MCF 10A (cell line): Measurements from ENCODE around the gene HCFC1. TPM values are rescaled to one million over a fixed set of nuclear protein-coding genes. Genes with fewer than 3 reads are reported as not detected.
A peak's percentile ranks its signal among the peaks of the same experiment; 100 is the strongest.

Experiments
- BruUV-seq: library from RNA; stranded (reverse); fragments of 400-500 nt; replicated peaks from 2 replicates; lab custom pipeline; 2021; lab: Mats Ljungman, UMichigan
- CTCF ChIA-PET: fragments of 300-600 bp; sonication (Branson Sonifier 250); formaldehyde crosslinking; extraction: SDS; loops from one replicate; lab custom pipeline; 2021; ENCODE audit warnings: antibody characterized with exemption, inconsistent platforms; lab: Yijun Ruan, JAX
- POLR2A ChIA-PET: fragments of 300-600, 350-650 bp; sonication (Branson Sonifier 250); formaldehyde crosslinking; extraction: SDS; loops from one replicate; lab custom pipeline; 2020; ENCODE audit warnings: antibody characterized with exemption, inconsistent platforms; lab: Yijun Ruan, JAX
- DNase-seq: peaks from one replicate; pipeline ENCODE4 v3.0.0-alpha.2; 2018; ENCODE audit not compliant: unreplicated experiment
- H3K27ac Mint-ChIP-seq: one replicate; pipeline ENCODE4 v1.8.0; 2022; ENCODE audit warnings: mild to moderate bottlenecking, low read depth, mixed read lengths; ENCODE audit not compliant: unreplicated experiment
- H3K27me3 Mint-ChIP-seq: one replicate; pipeline ENCODE4 v1.8.0; 2022; ENCODE audit warnings: mixed read lengths; ENCODE audit not compliant: insufficient read depth, unreplicated experiment
- H3K36me3 Mint-ChIP-seq: one replicate; pipeline ENCODE4 v1.8.0; 2022; ENCODE audit warnings: mild to moderate bottlenecking, moderate library complexity, mixed read lengths; ENCODE audit not compliant: insufficient read depth, unreplicated experiment
- H3K4me1 Mint-ChIP-seq: one replicate; pipeline ENCODE4 v1.8.0; 2022; ENCODE audit warnings: mixed read lengths; ENCODE audit not compliant: insufficient read depth, unreplicated experiment
- H3K4me3 Mint-ChIP-seq: one replicate; pipeline ENCODE4 v1.8.0; 2022; ENCODE audit warnings: mild to moderate bottlenecking, moderate library complexity, mixed read lengths; ENCODE audit not compliant: unreplicated experiment
- H3K9me3 Mint-ChIP-seq: one replicate; pipeline ENCODE4 v1.8.0; 2022; ENCODE audit warnings: mixed read lengths; ENCODE audit not compliant: unreplicated experiment
- intact Hi-C: fragments of 100-400 bp; cut with micrococcal nuclease; formaldehyde crosslinking; loops from 2 replicates; pipeline ENCODE4 v1.14.1; 2022
- total RNA-seq: library from RNA; stranded (reverse); gene quantifications from 2 replicates; pipeline ENCODE4 v1.2.3, GENCODE V29; 2022
- TF ChIP-seq, protein P1 (sequence below): fragments of 200-600 bp; IDR thresholded peaks from one replicate; pipeline ENCODE4 v1.8.0; 2022; ENCODE audit warnings: antibody characterized with exemption, mild to moderate bottlenecking; ENCODE audit not compliant: unreplicated experiment

The HCFC1 gene
- total RNA-seq, 1 experiment from 2014 or later: 44.5 TPM

DNA sequence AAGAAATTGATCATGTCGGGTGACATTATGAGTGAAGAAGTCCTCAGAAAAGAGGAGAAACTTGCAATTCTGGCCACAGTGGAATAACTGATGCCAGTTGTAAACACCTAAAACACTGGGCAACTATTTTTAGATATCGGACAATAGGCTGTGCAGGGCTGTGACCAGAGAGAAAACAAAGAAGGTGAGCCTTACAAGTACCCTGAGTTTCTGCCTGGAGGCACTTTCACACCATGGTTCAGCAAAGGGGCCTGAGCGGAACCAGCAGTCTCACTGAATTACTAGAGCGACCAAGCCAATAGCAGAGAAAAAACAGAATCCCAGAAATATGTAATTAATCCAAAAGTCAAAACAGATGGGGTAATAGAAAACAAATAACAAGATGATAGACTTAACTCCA lies 36.9 kb upstream of the HCFC1 start:
- ChIA-PET CTCF (no interaction called here), POLR2A (interaction anchor here (1.0 kb wide), 1 partner anchor 12 kb away, joined by 4 read pairs; no protein-coding TSS in a partner anchor)
- no peaks in the 10 kb centered on the region for H3K9me3 Mint-ChIP-seq
- H3K4me1 Mint-ChIP-seq: peaks cover 15% of the 10 kb centered on the region
- TF ChIP-seq, protein P1, sequence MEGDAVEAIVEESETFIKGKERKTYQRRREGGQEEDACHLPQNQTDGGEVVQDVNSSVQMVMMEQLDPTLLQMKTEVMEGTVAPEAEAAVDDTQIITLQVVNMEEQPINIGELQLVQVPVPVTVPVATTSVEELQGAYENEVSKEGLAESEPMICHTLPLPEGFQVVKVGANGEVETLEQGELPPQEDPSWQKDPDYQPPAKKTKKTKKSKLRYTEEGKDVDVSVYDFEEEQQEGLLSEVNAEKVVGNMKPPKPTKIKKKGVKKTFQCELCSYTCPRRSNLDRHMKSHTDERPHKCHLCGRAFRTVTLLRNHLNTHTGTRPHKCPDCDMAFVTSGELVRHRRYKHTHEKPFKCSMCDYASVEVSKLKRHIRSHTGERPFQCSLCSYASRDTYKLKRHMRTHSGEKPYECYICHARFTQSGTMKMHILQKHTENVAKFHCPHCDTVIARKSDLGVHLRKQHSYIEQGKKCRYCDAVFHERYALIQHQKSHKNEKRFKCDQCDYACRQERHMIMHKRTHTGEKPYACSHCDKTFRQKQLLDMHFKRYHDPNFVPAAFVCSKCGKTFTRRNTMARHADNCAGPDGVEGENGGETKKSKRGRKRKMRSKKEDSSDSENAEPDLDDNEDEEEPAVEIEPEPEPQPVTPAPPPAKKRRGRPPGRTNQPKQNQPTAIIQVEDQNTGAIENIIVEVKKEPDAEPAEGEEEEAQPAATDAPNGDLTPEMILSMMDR: no peak
- no peak for DNase-seq
- intact Hi-C loops: no loop called here
- peak overlapping the region; percentile 49 for H3K27ac Mint-ChIP-seq
- H3K4me3 Mint-ChIP-seq: no peak overlapping the region
- peaks cover 48% of the 10 kb centered on the region for H3K36me3 Mint-ChIP-seq
- BruUV-seq: no TSS peak
- H3K27me3 Mint-ChIP-seq: peaks cover 47% of the 10 kb centered on the region

DNA sequence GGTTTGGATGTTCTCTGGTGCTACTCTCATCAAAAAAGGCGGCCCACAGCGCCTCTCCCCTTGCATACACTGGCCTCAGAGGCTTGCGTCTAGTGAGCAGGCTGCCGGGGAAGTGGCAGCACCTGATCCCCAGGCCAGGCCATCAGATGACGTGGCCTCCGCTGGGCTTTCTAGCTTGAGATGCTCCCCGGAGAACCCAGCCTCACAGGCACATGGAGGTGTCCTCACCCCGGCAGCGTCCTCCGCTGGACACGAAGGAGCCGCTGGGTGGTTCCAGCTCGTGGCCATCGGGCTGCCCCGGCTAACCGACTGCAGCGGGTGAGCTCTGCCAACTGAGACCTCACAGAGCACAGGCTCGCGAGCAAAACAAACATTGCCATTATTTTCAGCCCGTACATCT lies 35.3 kb upstream of the HCFC1 start:
- ChIA-PET CTCF (interaction anchor here (0.7 kb wide), 1 partner anchor 21 kb away, joined by 3 read pairs; no protein-coding TSS in a partner anchor), POLR2A (interaction anchor here (1.2 kb wide), 1 partner anchor 21 kb away, joined by 3 read pairs; no protein-coding TSS in a partner anchor)
- Mint-ChIP-seq H3K9me3 (no peaks in the 10 kb centered on the region), H3K4me1 (peaks cover 21% of the 10 kb centered on the region), H3K36me3 (peaks cover 43% of the 10 kb centered on the region), H3K4me3 (no peak overlapping the region), H3K27me3 (peaks cover 58% of the 10 kb centered on the region), H3K27ac (no peak overlapping the region)
- TF ChIP-seq, protein P1: no peak
- DNase-seq: no peak
- intact Hi-C loops: no loop called here
- no TSS peak for BruUV-seq

DNA sequence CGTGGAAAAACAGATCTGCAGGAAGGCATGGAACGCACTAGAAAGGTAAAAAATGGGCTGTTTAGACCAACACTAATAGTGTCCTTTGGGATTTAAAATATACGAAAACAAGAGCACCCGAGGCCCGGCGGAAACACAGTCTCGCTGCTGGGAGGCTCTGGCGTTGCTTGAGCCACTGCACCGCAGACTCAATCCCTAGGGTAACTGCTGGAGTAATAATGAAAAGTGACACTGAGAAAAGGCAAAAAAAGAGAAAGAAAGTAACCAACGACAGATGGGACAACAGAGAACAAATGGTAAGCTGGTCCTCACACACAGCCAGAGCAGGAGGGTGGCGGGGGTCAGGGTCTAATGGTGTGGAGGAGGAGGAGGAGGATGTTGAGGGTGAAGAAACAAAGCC lies 32.7 kb upstream of the HCFC1 start:
- no peak overlapping the region for H3K27ac Mint-ChIP-seq
- DNase-seq: no peak
- CTCF ChIA-PET: interaction anchor here (0.6 to 1.3 kb wide), 2 partner anchors 9 to 1048 kb away, joined by 5 to 7 read pairs; no protein-coding TSS in a partner anchor

DNA sequence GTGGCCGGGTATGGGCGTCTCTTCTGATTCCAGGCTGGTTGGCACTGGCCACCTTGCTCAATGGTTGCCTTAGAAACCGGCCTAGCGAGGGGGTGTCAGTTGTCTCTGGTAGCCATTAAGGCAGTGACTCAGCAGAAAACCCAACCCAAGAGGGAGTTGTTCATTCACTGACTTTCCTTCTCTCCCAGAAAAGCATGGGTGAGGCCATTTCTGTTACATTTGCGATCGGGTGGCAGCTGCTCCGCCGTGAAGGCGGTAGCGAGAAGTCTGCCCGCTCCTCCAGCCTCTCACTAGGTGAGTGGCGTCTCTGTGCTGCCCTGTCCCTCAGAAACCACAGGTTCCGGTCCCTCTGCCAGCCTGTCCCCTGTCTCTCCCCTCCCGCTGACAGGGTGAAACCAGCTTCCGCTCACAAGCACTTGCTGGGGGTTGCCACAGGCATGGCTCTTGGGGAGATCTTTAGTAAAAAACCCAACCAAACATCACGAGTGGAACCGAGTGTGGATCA lies 30.6 kb upstream of the HCFC1 start:
- H3K36me3 Mint-ChIP-seq: peaks cover 8% of the 10 kb centered on the region
- ChIA-PET CTCF (interaction anchor here (0.6 to 2.1 kb wide), 3 partner anchors 10 to 26 kb away, joined by 5 to 10 read pairs (median 6); no protein-coding TSS in a partner anchor), POLR2A (interaction anchor here (0.6 to 0.7 kb wide), 2 partner anchors 96 to 227 kb away, joined by 3 to 4 read pairs; no protein-coding TSS in a partner anchor)
- H3K9me3 Mint-ChIP-seq: no peaks in the 10 kb centered on the region
- no peak overlapping the region for H3K27ac Mint-ChIP-seq
- BruUV-seq: no TSS peak
- H3K4me1 Mint-ChIP-seq: peaks cover 6% of the 10 kb centered on the region
- peak; percentile 71 for DNase-seq
- intact Hi-C loops: no loop called here
- peaks cover 66% of the 10 kb centered on the region for H3K27me3 Mint-ChIP-seq
- H3K4me3 Mint-ChIP-seq: no peak overlapping the region
- TF ChIP-seq, protein P1: no peak

More for the DNA sequence above, 32.7 kb upstream of the HCFC1 start:
- Mint-ChIP-seq H3K9me3 (no peaks in the 10 kb centered on the region), H3K27me3 (peaks cover 68% of the 10 kb centered on the region), H3K4me1 (peaks cover 11% of the 10 kb centered on the region), H3K36me3 (peaks cover 25% of the 10 kb centered on the region), H3K4me3 (no peak overlapping the region)
- no TSS peak for BruUV-seq
- TF ChIP-seq, protein P1: no peak
- POLR2A ChIA-PET: no interaction called here
- intact Hi-C loops: no loop called here
